AG09309 (cell line): ENCODE measurements around the gene B3GNT9.
"Not testable (repeated sequence)": the region's sequence is repeated elsewhere in the genome, so short reads cannot be mapped to it uniquely, and the experiment has no call there.

Source experiments
- DNase-seq: peaks from one replicate; pipeline ENCODE4 v3.0.0-alpha.2; 2010; ENCODE audit warnings: low read depth
- H3K4me3 ChIP-seq: 2 replicates; pipeline ENCODE4 v1.5.1; 2011; ENCODE audit warnings: mild to moderate bottlenecking, low read depth, low read length, moderate library complexity; ENCODE audit not compliant: control insufficient read depth
- CTCF ChIP-seq: IDR thresholded peaks from 2 replicates; pipeline ENCODE4 v1.5.1; 2011; ENCODE audit warnings: mild to moderate bottlenecking, low read depth, low read length, inconsistent platforms; ENCODE audit not compliant: insufficient read depth, control insufficient read depth; ENCODE audit errors: missing control alignments

B3GNT9 gene

GRCh38 chr16:67129422-67129821, 21.4 kb downstream of the B3GNT9 start:
- TF ChIP-seq CTCF, result no peak
- no peak overlapping the region for H3K4me3 ChIP-seq
- no peak for DNase-seq

GRCh38 chr16:67128887-67129286, 21.9 kb downstream of the B3GNT9 start:
- H3K4me3 ChIP-seq, result no peak overlapping the region
- no peak for DNase-seq
- no peak for TF ChIP-seq CTCF

GRCh38 chr16:67128417-67128816, 22.4 kb downstream of the B3GNT9 start:
- DNase-seq, result no peak
- no peak for TF ChIP-seq CTCF

GRCh38 chr16:67122799-67123198, 28.0 kb downstream of the B3GNT9 start:
- DNase-seq, result not testable (repeated sequence)

More at GRCh38 chr16:67128417-67128816, 22.4 kb downstream of the B3GNT9 start:
- H3K4me3 ChIP-seq, result no peak overlapping the region

DNA sequence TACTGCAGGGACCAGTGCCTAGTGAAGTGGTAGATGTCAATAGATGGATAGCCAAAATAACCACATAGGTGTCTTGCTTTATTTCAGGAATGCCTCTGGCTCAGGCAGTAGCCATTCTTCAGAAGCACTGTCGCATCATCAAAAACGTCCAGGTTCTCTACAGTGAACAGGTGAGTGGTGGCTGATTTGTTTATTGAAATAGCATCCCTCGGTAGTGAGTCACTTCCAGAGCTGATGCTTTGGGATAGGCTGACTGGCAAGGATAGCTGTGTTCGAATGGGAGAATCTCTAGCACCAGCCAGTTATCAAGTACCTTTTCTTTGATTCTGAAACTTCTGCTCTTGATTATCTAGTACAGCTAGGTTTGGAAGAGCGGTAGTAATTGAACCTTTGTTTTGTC, 30.8 kb downstream of the B3GNT9 start:
- no peak for DNase-seq
- H3K4me3 ChIP-seq, result no peak overlapping the region
- no peak for TF ChIP-seq CTCF

More at GRCh38 chr16:67122799-67123198, 28.0 kb downstream of the B3GNT9 start:
- H3K4me3 ChIP-seq, result not testable (repeated sequence)

GRCh38 chr16:67117716-67118115, 33.1 kb downstream of the B3GNT9 start:
- H3K4me3 ChIP-seq, result no peak overlapping the region
- TF ChIP-seq CTCF, result no peak
- no peak for DNase-seq

DNA sequence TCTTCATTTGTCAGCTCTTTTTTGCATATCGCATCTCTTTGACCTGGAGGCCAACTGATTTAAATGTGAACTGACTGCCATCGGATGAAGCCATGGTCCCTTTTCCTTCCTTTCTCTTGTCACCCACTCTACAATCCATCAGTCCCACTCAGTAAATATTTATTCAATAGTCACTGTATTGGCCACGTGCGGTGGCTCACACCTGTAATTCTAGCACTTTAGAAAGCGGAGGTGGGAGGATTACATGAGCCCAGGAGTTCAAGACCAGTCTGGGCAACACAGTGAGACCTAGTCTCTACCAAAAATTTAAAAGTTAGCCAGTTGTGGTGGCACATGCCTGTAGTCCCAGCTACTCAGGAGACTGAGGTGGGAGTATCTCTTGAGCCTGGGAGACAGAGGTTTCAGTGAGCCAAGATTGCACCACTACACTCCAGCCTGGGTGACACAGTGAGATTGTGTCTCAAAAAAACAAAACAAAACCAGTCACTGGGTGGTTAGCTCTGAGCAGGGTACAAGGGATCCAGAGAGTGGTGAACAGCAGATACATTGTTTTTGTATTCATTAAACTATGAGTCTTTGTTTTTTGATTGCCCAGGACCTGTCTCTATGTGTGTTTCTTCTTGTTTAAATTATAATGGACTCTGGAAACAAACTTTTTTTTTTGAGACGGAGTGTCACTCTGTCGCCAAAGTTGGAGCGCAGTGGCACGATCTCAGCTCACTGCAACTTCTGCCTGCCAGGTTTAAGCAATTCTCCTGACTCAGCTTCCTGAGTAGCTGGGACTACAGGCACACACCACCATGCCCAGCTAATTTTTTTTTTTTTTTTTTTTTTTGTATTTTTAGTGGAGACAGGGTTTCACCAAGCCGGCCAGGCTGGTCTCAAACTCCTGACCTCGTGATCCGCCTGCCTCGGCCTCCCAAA, 34.1 kb downstream of the B3GNT9 start:
- DNase-seq, result no peak
- TF ChIP-seq CTCF, result no peak

More for the DNA sequence above, 34.1 kb downstream of the B3GNT9 start:
- H3K4me3 ChIP-seq, result no peak overlapping the region
